Trophoblast cell (in vitro differentiated cells and primary cell): ENCODE results near the gene PPFIA3. TPM values are rescaled to one million over a fixed set of nuclear protein-coding genes. Genes with fewer than 3 reads are reported as not detected.

Experiments used
- DNase-seq, 2 donors: peaks; one replicate each; pipeline ENCODE4 v3.0.0-alpha.2; 2016
- H2AFZ ChIP-seq: 2 replicates; pipeline ENCODE4 v1.6.1; 2013; ENCODE audit warnings: low read length, moderate library complexity, mild to moderate bottlenecking; ENCODE audit not compliant: insufficient read depth, poor library complexity
- H2AK5ac ChIP-seq: 2 replicates; pipeline ENCODE4 v1.6.1; 2013; ENCODE audit warnings: mild to moderate bottlenecking, low read length
- H2BK120ac ChIP-seq: 2 replicates; pipeline ENCODE4 v1.6.1; 2013; ENCODE audit warnings: low read length, mild to moderate bottlenecking, moderate library complexity; ENCODE audit not compliant: insufficient read depth, poor library complexity
- H2BK12ac ChIP-seq: 2 replicates; pipeline ENCODE4 v1.6.1; 2013; ENCODE audit warnings: mild to moderate bottlenecking, low read length, moderate library complexity
- H2BK5ac ChIP-seq: 2 replicates; pipeline ENCODE4 v1.6.1; 2013; ENCODE audit warnings: low read length, low read depth, moderate library complexity, mild to moderate bottlenecking; ENCODE audit not compliant: poor library complexity
- H3K14ac ChIP-seq: 2 replicates; pipeline ENCODE4 v1.6.1; 2013; ENCODE audit warnings: mild to moderate bottlenecking, low read length
- H3K18ac ChIP-seq: 2 replicates; pipeline ENCODE4 v1.6.1; 2013; ENCODE audit warnings: mild to moderate bottlenecking, low read length
- H3K23ac ChIP-seq: 2 replicates; pipeline ENCODE4 v1.6.1; 2013; ENCODE audit warnings: low read length
- H3K27ac ChIP-seq: 2 replicates; pipeline ENCODE4 v1.5.1; 2013; ENCODE audit warnings: low read depth, mild to moderate bottlenecking, inconsistent platforms, low read length, moderate library complexity
- H3K27me3 ChIP-seq: 2 replicates; pipeline ENCODE4 v1.6.1; 2013; ENCODE audit warnings: inconsistent platforms, mild to moderate bottlenecking, low read length, moderate library complexity; ENCODE audit not compliant: insufficient read depth
- H3K36me3 ChIP-seq, 2 experiments: 1 replicate in 1 of 2; 2 replicates in 1 of 2; pipeline ENCODE4 v1.6.1; 2013; ENCODE audit warnings: low read length in 2 of 2, mild to moderate bottlenecking in 2 of 2, moderate library complexity in 1 of 2; ENCODE audit not compliant: insufficient read depth in 2 of 2, control insufficient read depth in 1 of 2
- H3K4ac ChIP-seq: 2 replicates; pipeline ENCODE4 v1.6.1; 2013; ENCODE audit warnings: low read depth, mild to moderate bottlenecking, low read length, moderate library complexity
- H3K4me1 ChIP-seq, 2 experiments: 1 replicate in 1 of 2; 2 replicates in 1 of 2; pipeline ENCODE4 v1.6.1; 2013; ENCODE audit warnings: low read length in 2 of 2, mild to moderate bottlenecking in 2 of 2, moderate library complexity in 1 of 2; ENCODE audit not compliant: insufficient read depth in 2 of 2, control insufficient read depth in 1 of 2
- H3K4me2 ChIP-seq: 2 replicates; pipeline ENCODE4 v1.6.1; 2013; ENCODE audit warnings: inconsistent platforms, mild to moderate bottlenecking, low read length, moderate library complexity
- H3K4me3 ChIP-seq: 2 replicates; pipeline ENCODE4 v1.5.1; 2013; ENCODE audit warnings: mild to moderate bottlenecking, low read depth, low read length, inconsistent platforms
- H3K79me1 ChIP-seq: one replicate; pipeline ENCODE4 v1.6.1; 2013; ENCODE audit warnings: low read length
- H3K79me2 ChIP-seq: 2 replicates; pipeline ENCODE4 v1.6.1; 2013; ENCODE audit warnings: low read length, mild to moderate bottlenecking; ENCODE audit not compliant: control insufficient read depth, insufficient read depth, poor library complexity
- H3K9ac ChIP-seq: 2 replicates; pipeline ENCODE4 v1.6.1; 2013; ENCODE audit warnings: mild to moderate bottlenecking, low read length
- H3K9me3 ChIP-seq: 2 replicates; pipeline ENCODE4 v1.6.1; 2013; ENCODE audit warnings: low read depth, mild to moderate bottlenecking, control low read depth, inconsistent platforms, low read length; ENCODE audit not compliant: insufficient read depth
- H4K12ac ChIP-seq: 2 replicates; pipeline ENCODE4 v1.6.1; 2013; ENCODE audit warnings: low read depth, mild to moderate bottlenecking, low read length, moderate library complexity
- H4K8ac ChIP-seq: 2 replicates; pipeline ENCODE4 v1.6.1; 2013; ENCODE audit warnings: low read depth, mild to moderate bottlenecking, low read length, moderate library complexity
- H4K91ac ChIP-seq: one replicate; pipeline ENCODE4 v1.6.1; 2013; ENCODE audit warnings: low read depth, mild to moderate bottlenecking, low read length, moderate library complexity
- WGBS: extraction: QIAGEN DNeasy Blood & Tissue Kit; methylation state at CpG from one replicate; pipeline ENCODE4 v1.1.7; 2013; ENCODE audit warnings: missing lambda C conversion rate; ENCODE audit not compliant: insufficient read length, insufficient coverage; ENCODE audit errors: extremely low coverage; 5-methylcytosine and 5-hydroxymethylcytosine counted together
- polyA plus RNA-seq: library from polyadenylated mRNA; stranded (reverse); fragments of 200-250 nt; gene quantifications from 2 replicates; pipeline ENCODE4 v1.2.3, GENCODE V29; 2013

Gene PPFIA3
- polyA plus RNA-seq = 4.6 and 5.4 TPM in 2 replicates

DNA sequence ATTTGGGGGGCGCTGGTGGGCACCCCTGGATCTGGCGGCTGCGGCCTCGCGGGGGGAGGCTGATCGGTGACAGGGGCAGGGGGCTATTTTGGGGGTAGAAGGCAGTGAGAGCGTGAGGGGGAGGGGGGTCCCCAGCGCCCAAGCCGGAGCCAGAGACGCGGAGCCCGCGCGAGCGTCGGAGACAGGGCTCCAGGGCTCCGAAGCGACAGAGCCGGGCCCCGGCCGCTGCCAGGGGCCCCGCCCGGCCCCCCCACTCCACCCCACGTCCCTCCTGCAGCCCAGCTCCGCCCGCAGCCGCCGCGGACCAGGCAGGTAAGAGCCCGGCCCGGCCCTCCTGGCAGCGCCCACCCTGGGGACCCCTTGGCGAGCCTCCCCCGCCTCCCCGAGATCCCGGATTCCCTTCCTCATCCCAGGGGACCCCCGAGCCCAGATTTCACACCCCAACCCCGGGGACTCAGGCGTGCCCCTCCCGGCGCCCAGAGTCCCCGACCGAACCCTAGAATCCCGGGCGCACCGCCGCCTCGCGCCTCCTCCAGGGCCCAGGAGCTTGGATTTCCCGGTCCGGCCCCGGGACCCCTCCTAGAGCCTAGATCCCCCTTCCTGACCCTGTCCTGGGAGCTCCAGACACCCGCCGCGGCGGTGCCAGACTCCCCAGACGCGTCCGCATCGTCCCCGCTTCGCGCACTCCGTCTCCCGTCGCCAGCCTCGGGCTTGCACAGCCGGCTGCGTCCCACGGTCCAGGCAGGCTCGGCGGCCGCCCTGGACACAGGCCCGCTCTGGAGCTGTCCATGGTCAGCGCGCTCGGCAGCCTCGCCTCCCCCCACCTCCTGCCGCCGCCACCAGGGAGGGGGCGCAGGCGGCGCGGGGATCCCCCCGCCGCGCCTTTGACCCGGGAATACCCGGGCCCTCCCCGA is at the start of gene PPFIA3:
PPFIA3 (plus strand) TSS at position 134 of the 914 bp plus-strand sequence. CDS start 8,330 bp downstream, outside the sequence.
- H3K79me1 ChIP-seq = peaks cover 10% of the 10 kb centered on the region
- peak within 1 kb of the TSS; percentile 91 for H3K4me2 ChIP-seq
- H3K27me3 ChIP-seq = peaks cover 3% of the 10 kb centered on the region
- peak within 1 kb of the TSS; percentile 79 for H3K27ac ChIP-seq
- peak within 1 kb of the TSS; percentile 8 for H2AK5ac ChIP-seq
- WGBS = no CpG with 5 or more reads among the region's 90 CpGs
- H3K36me3 ChIP-seq = peaks cover 2 to 6% of the 10 kb centered on the region in 2 experiments
- H4K8ac ChIP-seq = peak within 1 kb of the TSS; percentile 92
- peaks cover 12 to 18% of the 10 kb centered on the region in 2 experiments for H3K4me1 ChIP-seq
- no peak within 1 kb of the TSS for H3K23ac ChIP-seq
- peaks cover 5% of the 10 kb centered on the region for H3K79me2 ChIP-seq
- peak within 1 kb of the TSS; percentile 94 for H3K18ac ChIP-seq
- peak within 1 kb of the TSS; percentile 94 for H2BK120ac ChIP-seq
- H4K91ac ChIP-seq = peak within 1 kb of the TSS; percentile 96
- peak within 1 kb of the TSS; percentile 20 for H2BK12ac ChIP-seq
- H3K14ac ChIP-seq = peak within 1 kb of the TSS; percentile 98
- DNase-seq = peak; percentile 61 to 79
- H3K4ac ChIP-seq = peak within 1 kb of the TSS; percentile 75
- H3K4me3 ChIP-seq = peak within 1 kb of the TSS; percentile 64
- H4K12ac ChIP-seq = peak within 1 kb of the TSS; percentile 89
- no peaks in the 10 kb centered on the region for H3K9me3 ChIP-seq
- peak within 1 kb of the TSS; percentile 71 for H3K9ac ChIP-seq
- peak within 1 kb of the TSS; percentile 93 for H2BK5ac ChIP-seq
- peak within 1 kb of the TSS; percentile 80 for H2AFZ ChIP-seq

DNA sequence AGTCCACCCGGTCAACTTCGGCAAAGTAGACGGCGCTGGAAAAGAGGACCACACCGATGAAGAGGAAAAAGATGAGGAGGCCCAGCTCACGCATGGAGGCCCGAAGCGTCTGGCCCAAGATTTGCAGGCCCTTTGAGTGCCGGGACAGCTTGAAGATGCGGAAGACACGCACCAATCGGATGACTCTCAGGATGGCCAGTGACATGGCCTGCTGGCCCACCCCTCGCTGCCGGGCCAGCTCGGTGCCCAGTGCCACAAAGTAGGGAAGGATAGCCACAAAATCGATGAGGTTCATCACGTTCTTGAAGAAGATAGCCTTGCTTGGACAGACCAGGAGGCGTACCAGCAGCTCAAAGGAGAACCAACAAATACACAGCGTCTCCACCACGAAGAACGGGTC is 48.9 kb upstream of the PPFIA3 start:
- no peaks in the 10 kb centered on the region for H3K36me3 ChIP-seq
- no CpG with 5 or more reads among the region's 21 CpGs for whole genome bisulfite sequencing
- no peak overlapping the region for H2AK5ac ChIP-seq
- no peak overlapping the region for H3K18ac ChIP-seq
- H3K4me3 ChIP-seq = no peak overlapping the region
- H3K9me3 ChIP-seq = peaks cover 26% of the 10 kb centered on the region
- peaks cover 7 to 13% of the 10 kb centered on the region in 2 experiments for H3K4me1 ChIP-seq
- no peak for DNase-seq
- no peak overlapping the region for H2BK12ac ChIP-seq
- no peak overlapping the region for H4K91ac ChIP-seq
- H3K79me2 ChIP-seq = no peaks in the 10 kb centered on the region
- H2AFZ ChIP-seq = no peak overlapping the region
- H3K14ac ChIP-seq = no peak overlapping the region
- no peak overlapping the region for H3K23ac ChIP-seq
- H3K9ac ChIP-seq = no peak overlapping the region
- no peak overlapping the region for H4K8ac ChIP-seq
- no peak overlapping the region for H3K27ac ChIP-seq
- no peak overlapping the region for H4K12ac ChIP-seq
- no peak overlapping the region for H3K4me2 ChIP-seq
- no peak overlapping the region for H2BK120ac ChIP-seq
- H3K27me3 ChIP-seq = peaks cover 31% of the 10 kb centered on the region
- H3K4ac ChIP-seq = no peak overlapping the region
- no peak overlapping the region for H2BK5ac ChIP-seq
- peaks cover 7% of the 10 kb centered on the region for H3K79me1 ChIP-seq

DNA sequence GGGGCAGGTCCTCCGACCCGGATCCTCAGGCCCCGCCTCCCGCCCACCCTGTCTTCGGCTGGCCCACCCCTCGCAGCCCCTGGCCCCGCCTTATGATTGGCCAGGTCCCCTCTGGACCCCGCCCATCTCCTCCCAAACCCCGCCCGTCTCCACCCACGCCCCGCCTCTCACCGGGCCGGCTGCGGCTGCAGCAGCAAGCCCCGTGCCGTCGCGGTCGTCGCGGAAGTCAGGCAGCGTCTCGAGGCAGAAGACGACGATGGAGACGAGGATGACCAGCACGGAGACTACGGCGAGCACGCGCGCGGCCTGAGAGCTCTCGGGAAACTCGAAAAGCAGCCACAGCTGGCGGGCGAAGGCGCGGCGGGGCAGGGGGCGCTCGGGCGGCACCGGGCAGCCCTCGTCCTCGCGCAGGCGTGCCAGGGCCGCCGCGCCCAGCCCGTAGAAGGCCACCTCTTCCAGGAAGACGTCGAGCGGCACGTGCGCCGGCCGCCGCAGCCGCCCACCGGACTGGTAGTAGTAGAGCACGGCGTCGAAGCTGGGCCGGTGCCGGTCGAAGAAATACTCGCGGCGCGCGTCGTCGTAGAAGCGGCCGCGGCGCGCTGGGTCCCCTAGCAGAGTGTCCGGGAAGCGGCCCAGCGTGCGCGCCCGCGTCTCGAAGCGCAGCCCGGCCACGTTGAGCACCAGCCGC is 47.3 kb upstream of the PPFIA3 start:
- Histone ChIP-seq H3K4me3 (no peak overlapping the region), H2BK120ac (no peak overlapping the region), H3K27me3 (peaks cover 31% of the 10 kb centered on the region), H3K79me2 (no peaks in the 10 kb centered on the region), H2AFZ (no peak overlapping the region), H3K9me3 (peaks cover 24% of the 10 kb centered on the region), H3K4me2 (peak overlapping the region; percentile 6), H2BK12ac (no peak overlapping the region), H2AK5ac (no peak overlapping the region), H3K79me1 (no peaks in the 10 kb centered on the region), H3K18ac (no peak overlapping the region), H3K4ac (no peak overlapping the region), H3K9ac (no peak overlapping the region), H4K91ac (no peak overlapping the region), H3K14ac (no peak overlapping the region), H3K4me1 (peaks cover 0 to 3% of the 10 kb centered on the region in 2 experiments), H4K8ac (no peak overlapping the region), H3K27ac (no peak overlapping the region), H2BK5ac (no peak overlapping the region), H3K36me3 (no peaks in the 10 kb centered on the region), H3K23ac (no peak overlapping the region), H4K12ac (no peak overlapping the region)
- WGBS = no CpG with 5 or more reads among the region's 93 CpGs
- no peak for DNase-seq

DNA sequence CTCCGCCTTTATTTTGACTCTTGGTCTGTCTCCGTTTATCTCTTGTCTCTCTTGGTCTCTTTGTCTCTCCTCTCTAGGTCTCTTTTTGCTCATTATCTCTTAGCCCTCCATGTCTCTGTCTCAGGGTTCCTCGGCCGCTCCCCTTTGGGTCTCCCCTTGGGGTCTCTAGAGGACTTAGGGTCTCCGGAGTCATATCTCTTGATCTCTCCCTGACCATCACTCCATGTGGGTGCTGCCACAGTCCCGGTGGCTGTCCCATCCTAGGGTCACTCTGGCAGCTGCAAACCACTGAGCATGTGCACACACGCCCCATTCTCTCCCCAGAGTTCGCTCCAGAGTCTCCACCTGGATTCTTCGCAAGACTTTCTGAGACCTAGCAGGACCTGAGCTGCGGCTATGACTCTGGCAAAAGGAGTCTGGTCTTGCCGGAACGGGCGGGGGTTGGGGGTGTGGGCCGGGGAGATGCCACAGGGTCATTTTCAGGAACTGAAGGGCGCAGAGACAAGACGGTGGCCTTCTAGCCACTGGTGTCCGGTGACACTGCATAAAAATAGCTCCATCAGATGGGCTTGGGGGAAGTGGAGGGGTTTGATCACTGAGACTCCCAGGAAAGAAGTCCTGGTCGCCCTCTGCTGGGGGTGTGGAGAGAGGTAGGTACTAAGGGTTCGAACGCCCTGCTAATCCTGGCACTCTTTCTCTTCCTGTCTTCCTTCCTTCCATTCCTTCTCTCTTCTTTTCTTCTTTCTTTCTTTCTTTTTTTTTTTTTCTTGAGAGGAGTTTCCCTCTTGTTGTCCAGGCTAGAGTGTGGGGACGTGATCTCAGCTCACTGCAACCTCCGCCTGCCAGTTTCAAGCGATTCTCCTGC is 45.6 kb upstream of the PPFIA3 start:
- Histone ChIP-seq H2AK5ac (no peak overlapping the region), H3K4me2 (no peak overlapping the region), H4K8ac (no peak overlapping the region), H3K9ac (no peak overlapping the region), H3K4me1 (peaks cover 0 to 1% of the 10 kb centered on the region in 2 experiments), H2AFZ (no peak overlapping the region), H3K4me3 (no peak overlapping the region), H2BK5ac (no peak overlapping the region), H3K36me3 (no peaks in the 10 kb centered on the region), H4K91ac (no peak overlapping the region), H3K79me1 (no peaks in the 10 kb centered on the region), H2BK12ac (no peak overlapping the region), H3K18ac (no peak overlapping the region), H3K14ac (no peak overlapping the region), H3K27me3 (peaks cover 31% of the 10 kb centered on the region), H3K23ac (no peak overlapping the region), H4K12ac (no peak overlapping the region), H3K4ac (no peak overlapping the region), H3K9me3 (peaks cover 24% of the 10 kb centered on the region), H3K27ac (no peak overlapping the region), H2BK120ac (no peak overlapping the region), H3K79me2 (no peaks in the 10 kb centered on the region)
- no CpG with 5 or more reads among the region's 23 CpGs for WGBS
- DNase-seq = peak in 1 of 2 donors; percentile 16
